PFSK-1 (cell line): ENCODE data around the gene NUDT6.

Source experiments
- FOXP2 ChIP-seq: optimal IDR thresholded peaks from 2 replicates; pipeline ENCODE3; 2011; ENCODE audit warnings: borderline replicate concordance, control low read depth, inconsistent platforms; ENCODE audit not compliant: insufficient read depth; ENCODE audit errors: extremely low read length, extremely low read depth
- POLR2AphosphoS5 ChIP-seq: IDR thresholded peaks from 2 replicates; pipeline ENCODE4 v1.6.1; 2012; ENCODE audit warnings: low read depth, mild to moderate bottlenecking, control low read depth, low read length, moderate library complexity
- SIN3A ChIP-seq: IDR thresholded peaks from 2 replicates; pipeline ENCODE4 v1.6.1; 2012; ENCODE audit warnings: mild to moderate bottlenecking, low read length, moderate library complexity, borderline replicate concordance; ENCODE audit not compliant: insufficient read depth
- TAF1 ChIP-seq: IDR thresholded peaks from 2 replicates; pipeline ENCODE4 v1.6.1; 2012; ENCODE audit warnings: low read length, control low read depth, borderline replicate concordance; ENCODE audit not compliant: insufficient read depth
- TF ChIP-seq, protein P1 (sequence below), 2 experiments: IDR thresholded peaks; 2 replicates each; pipeline versions ENCODE4 v1.6.1 to v1.8.0; 2011 to 2012; ENCODE audit warnings: low read depth in 2 of 2, low read length in 2 of 2, control low read depth in 1 of 2, inconsistent platforms in 1 of 2, mild to moderate bottlenecking in 1 of 2, moderate library complexity in 1 of 2; ENCODE audit not compliant: insufficient read depth in 1 of 2

NUDT6 gene

DNA sequence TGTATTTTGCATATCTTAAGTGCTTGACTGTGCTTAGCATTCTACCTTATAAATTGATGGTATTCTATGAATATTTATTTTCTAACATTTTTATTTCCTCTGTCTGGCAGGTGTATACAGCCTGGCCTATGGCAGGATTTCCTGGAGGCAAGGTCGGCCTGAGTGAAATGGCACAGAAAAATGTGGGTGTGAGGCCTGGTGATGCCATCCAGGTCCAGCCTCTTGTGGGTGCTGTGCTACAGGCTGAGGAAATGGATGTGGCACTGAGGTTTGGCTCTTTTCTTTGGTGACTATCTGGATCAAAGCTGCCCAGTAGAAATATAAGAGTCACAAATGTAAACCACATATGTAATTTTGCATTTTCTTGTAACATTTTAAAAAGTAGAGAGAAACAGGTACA, 6.5 kb upstream of the NUDT6 start:
- TF ChIP-seq, protein P1, sequence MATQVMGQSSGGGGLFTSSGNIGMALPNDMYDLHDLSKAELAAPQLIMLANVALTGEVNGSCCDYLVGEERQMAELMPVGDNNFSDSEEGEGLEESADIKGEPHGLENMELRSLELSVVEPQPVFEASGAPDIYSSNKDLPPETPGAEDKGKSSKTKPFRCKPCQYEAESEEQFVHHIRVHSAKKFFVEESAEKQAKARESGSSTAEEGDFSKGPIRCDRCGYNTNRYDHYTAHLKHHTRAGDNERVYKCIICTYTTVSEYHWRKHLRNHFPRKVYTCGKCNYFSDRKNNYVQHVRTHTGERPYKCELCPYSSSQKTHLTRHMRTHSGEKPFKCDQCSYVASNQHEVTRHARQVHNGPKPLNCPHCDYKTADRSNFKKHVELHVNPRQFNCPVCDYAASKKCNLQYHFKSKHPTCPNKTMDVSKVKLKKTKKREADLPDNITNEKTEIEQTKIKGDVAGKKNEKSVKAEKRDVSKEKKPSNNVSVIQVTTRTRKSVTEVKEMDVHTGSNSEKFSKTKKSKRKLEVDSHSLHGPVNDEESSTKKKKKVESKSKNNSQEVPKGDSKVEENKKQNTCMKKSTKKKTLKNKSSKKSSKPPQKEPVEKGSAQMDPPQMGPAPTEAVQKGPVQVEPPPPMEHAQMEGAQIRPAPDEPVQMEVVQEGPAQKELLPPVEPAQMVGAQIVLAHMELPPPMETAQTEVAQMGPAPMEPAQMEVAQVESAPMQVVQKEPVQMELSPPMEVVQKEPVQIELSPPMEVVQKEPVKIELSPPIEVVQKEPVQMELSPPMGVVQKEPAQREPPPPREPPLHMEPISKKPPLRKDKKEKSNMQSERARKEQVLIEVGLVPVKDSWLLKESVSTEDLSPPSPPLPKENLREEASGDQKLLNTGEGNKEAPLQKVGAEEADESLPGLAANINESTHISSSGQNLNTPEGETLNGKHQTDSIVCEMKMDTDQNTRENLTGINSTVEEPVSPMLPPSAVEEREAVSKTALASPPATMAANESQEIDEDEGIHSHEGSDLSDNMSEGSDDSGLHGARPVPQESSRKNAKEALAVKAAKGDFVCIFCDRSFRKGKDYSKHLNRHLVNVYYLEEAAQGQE (IDR thresholded peaks at IDR 0.05; ENCODE audit: insufficient read depth in 1 of 2, low read depth in 2 of 2, low read length in 2 of 2): no peak

DNA sequence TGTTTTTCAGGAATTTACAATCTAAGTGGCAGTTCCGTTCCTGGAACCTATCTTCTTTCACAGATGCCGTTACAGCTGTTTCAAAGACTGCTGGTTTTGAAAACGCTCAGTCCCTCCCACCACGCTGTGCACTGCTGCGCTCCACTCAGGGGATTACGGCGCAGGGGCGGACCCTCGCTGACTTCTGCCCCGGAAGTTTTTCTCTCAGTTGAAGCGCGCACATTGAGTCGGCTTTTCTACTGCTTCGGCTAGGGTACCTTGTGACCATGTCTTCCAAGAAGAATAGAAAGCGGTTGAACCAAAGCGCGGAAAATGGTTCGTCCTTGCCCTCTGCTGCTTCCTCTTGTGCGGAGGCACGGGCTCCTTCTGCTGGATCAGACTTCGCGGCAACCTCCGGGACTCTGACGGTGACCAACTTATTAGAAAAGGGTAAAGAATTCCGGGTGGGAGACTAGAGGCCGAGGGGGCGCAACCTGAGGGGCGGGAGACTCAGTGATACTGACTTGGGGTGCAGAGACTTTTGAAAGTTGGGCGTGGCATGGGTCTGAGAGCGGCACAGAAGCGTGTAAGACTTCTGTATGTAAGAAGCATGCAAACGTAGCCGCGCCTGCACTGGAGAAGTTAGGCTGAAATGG, 597 bp upstream of the NUDT6 start:
- peak; percentile 70; the same call in 1 of the 2 replicates for TF ChIP-seq TAF1
- TF ChIP-seq POLR2AphosphoS5: peak; percentile 41; the same call in 1 of the 2 replicates
- TF ChIP-seq, protein P1 (IDR thresholded peaks at IDR 0.05; ENCODE audit: insufficient read depth in 1 of 2, low read depth in 2 of 2, low read length in 2 of 2): no peak
- TF ChIP-seq SIN3A: peak; percentile 94; the same call in 1 of the 2 replicates
- TF ChIP-seq FOXP2: peak; percentile 44

DNA sequence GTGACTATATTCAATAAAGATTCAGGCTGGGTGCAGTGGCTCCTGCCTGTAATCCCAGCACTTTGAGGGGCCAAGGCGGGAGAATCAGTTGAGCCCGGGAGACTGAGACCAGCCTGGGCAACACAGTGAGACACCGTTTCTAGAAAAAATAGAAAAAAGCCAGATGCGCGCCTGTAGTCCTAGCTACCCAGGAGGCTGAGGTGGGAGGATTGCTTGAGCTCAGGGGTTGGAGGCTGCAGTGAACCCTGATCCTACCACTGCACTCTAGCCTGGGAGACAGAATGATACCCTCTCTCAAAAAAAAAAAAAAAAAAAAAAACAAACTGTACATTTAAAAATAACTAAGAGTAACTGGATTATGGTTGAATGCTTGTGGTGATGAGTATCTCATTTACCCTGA, 1.1 kb downstream of the NUDT6 start:
- TF ChIP-seq TAF1 (no peak), FOXP2 (no peak), POLR2AphosphoS5 (no peak)
- TF ChIP-seq, protein P1 (IDR thresholded peaks at IDR 0.05; ENCODE audit: insufficient read depth in 1 of 2, low read depth in 2 of 2, low read length in 2 of 2): no peak

DNA sequence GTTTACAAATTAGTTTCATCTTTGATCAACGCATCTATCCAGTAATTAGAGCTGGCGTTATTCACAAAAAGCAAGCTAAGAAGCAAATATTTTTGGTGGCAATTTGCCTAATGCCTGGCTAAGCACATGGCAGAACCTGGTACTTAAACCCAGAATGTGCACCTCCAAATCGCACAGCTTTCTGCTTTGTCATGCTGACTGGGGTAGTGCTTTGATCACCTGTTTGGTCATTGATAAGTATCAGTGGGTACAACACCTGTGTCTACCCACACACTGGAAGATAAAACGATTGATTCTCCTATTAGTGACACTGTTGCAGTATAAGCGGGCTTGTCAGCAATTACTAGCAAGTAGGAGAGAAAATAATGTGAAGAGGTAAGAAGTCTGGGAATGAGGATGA, 1.9 kb downstream of the NUDT6 start:
- TF ChIP-seq SIN3A (no peak), POLR2AphosphoS5 (no peak), FOXP2 (no peak), TAF1 (no peak)
- TF ChIP-seq, protein P1 (IDR thresholded peaks at IDR 0.05; ENCODE audit: insufficient read depth in 1 of 2, low read depth in 2 of 2, low read length in 2 of 2): no peak

DNA sequence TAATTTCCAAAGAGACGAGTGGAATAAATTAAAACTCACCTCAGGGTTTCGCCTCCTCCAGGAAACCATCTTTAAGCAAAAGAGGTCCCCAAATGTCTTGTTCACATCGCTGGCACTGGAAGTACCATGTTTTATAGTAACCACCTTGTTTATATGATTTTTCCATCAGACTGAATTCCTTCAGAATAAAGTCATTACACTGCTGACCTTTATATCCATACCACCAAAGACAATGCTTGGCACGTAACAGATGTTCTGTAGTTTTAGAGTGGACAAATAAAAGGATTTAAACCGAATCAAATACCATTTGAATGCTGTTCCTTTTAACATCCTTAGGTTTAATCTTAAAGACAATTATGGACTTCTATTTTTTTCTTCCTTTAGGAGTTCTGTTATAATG, 4.7 kb downstream of the NUDT6 start:
- TF ChIP-seq TAF1 (no peak), POLR2AphosphoS5 (no peak), SIN3A (no peak), FOXP2 (no peak)
- TF ChIP-seq, protein P1 (IDR thresholded peaks at IDR 0.05; ENCODE audit: insufficient read depth in 1 of 2, low read depth in 2 of 2, low read length in 2 of 2): no peak
